Measurements from ENCODE around the gene ATRIP. TPM values are rescaled to one million over a fixed set of nuclear protein-coding genes. Genes with fewer than 3 reads are reported as not detected.
"Not testable (repeated sequence)": the region's sequence is repeated elsewhere in the genome, so short reads cannot be mapped to it uniquely, and the experiment has no call there.

The ATRIP gene
- total and polyA plus RNA-seq, 11 donors = 2.1 to 5.1 (median 3.6) TPM

GRCh38 chr3:48459773-48460516, 13.4 kb downstream of the ATRIP start:
- no peak for DNase-seq
- H3K4me3 ChIP-seq = no peak overlapping the region
- H3K9me3 ChIP-seq = no peaks in the 10 kb centered on the region
- TF ChIP-seq CTCF (IDR thresholded peaks at IDR 0.05) (no peak), POLR2A (IDR thresholded peaks at IDR 0.05) (no peak)
- H3K27ac ChIP-seq = no peak overlapping the region
- no peak for ATAC-seq
- peaks cover 0 to 71% (median 65%) of the 10 kb centered on the region in 9 donors for H3K36me3 ChIP-seq
- intact Hi-C loops (cut with DNase I) = loop anchor here in 2 of 10 donors (5.0 to 10.0 kb wide), 2 partner anchors 87 to 175 kb away; partner anchors contain the start of gene SLC26A6 (in 1 of the 2)
- 61 to 69% (median 67%) methylated on average over 7 of the region's 7 CpGs for WGBS, 4 donors
- peaks cover 0 to 6% (median 4%) of the 10 kb centered on the region in 12 donors for H3K4me1 ChIP-seq
- H3K27me3 ChIP-seq = no peaks in the 10 kb centered on the region

- H3K36me3 ChIP-seq = peaks cover 0 to 66% (median 60%) of the 10 kb centered on the region in 9 donors
Measured at GRCh38 chr3:48460517-48460902, 14.0 kb downstream of the ATRIP start.

GRCh38 chr3:48461767-48462166, 15.2 kb downstream of the ATRIP start:
- not testable (repeated sequence) for H3K27me3 ChIP-seq, H3K9me3 ChIP-seq, ATAC-seq, H3K27ac ChIP-seq, DNase-seq, H3K4me3 ChIP-seq
- peaks cover 0 to 56% (median 48%) of the 10 kb centered on the region in 9 donors for H3K36me3 ChIP-seq
- intact Hi-C loops (cut with DNase I) = loop anchor here in 2 of 10 donors (5.0 to 10.0 kb wide), 2 partner anchors 86 to 173 kb away; partner anchors contain the start of gene SLC26A6 (in 1 of the 2)
- peaks cover 0 to 23% (median 17%) of the 10 kb centered on the region in 12 donors for H3K4me1 ChIP-seq
- WGBS, 4 donors = 92 to 95% (median 94%) methylated on average over 7 of the region's 7 CpGs

More at GRCh38 chr3:48460517-48460902, 14.0 kb downstream of the ATRIP start:
- DNase-seq (no peak), ATAC-seq (no peak)
- Histone ChIP-seq H3K4me3 (no peak overlapping the region), H3K9me3 (no peaks in the 10 kb centered on the region), H3K27ac (no peak overlapping the region), H3K4me1 (peaks cover 0 to 11% (median 10%) of the 10 kb centered on the region in 12 donors), H3K27me3 (no peaks in the 10 kb centered on the region)
- intact Hi-C loops (cut with DNase I) = loop anchor here in 2 of 10 donors (5.0 to 10.0 kb wide), 2 partner anchors 87 to 174 kb away; partner anchors contain the start of gene SLC26A6 (in 1 of the 2)
- TF ChIP-seq CTCF (IDR thresholded peaks at IDR 0.05) (no peak), POLR2A (IDR thresholded peaks at IDR 0.05) (no peak)
- WGBS, 4 donors = 92 to 97% (median 95%) methylated on average over 3 of the region's 3 CpGs

GRCh38 chr3:48463703-48464102, 17.2 kb downstream of the ATRIP start:
- Histone ChIP-seq H3K36me3 (peaks cover 0 to 59% (median 41%) of the 10 kb centered on the region in 9 donors), H3K27ac (no peak overlapping the region), H3K9me3 (no peaks in the 10 kb centered on the region), H3K4me1 (peaks cover 8 to 42% (median 37%) of the 10 kb centered on the region in 12 donors), H3K27me3 (no peaks in the 10 kb centered on the region), H3K4me3 (no peak overlapping the region)
- no peak for ATAC-seq
- TF ChIP-seq CTCF (IDR thresholded peaks at IDR 0.05) (no peak), POLR2A (IDR thresholded peaks at IDR 0.05) (no peak)
- 81 to 92% (median 83%) methylated on average over 9 of the region's 9 CpGs for WGBS, 4 donors
- intact Hi-C loops (cut with DNase I) = loop anchor here in 8 of 10 donors (2.0 to 10.0 kb wide), 6 partner anchors 41 to 221 kb away; partner anchors contain the start of genes SHISA5 (in 3 of the 8), NCKIPSD (in 1 of the 8) and SLC26A6 (in 1 of the 8)
- no peak for DNase-seq

Data from heart left ventricle (tissue), 16 donors.